ENCODE data around the gene NTF4. TPM values are rescaled to one million over a fixed set of nuclear protein-coding genes. Genes with fewer than 3 reads are reported as not detected.
"Not testable (repeated sequence)": the region's sequence is repeated elsewhere in the genome, so short reads cannot be mapped to it uniquely, and the experiment has no call there.

NTF4 gene
- total RNA-seq, 2 experiments from 2014 or later = not detected

GRCh38 chr19:49071860-49072547 is 7.4 kb upstream of the NTF4 start:
- Mint-ChIP-seq H3K27me3 (peaks cover 86% of the 10 kb centered on the region), H3K27ac (no peak overlapping the region), H3K9me3 (peaks cover 1% of the 10 kb centered on the region), H3K36me3 (peaks cover 2% of the 10 kb centered on the region), H3K4me1 (peaks cover 10% of the 10 kb centered on the region), H3K4me3 (no peak overlapping the region)
- no peak for DNase-seq

DNA sequence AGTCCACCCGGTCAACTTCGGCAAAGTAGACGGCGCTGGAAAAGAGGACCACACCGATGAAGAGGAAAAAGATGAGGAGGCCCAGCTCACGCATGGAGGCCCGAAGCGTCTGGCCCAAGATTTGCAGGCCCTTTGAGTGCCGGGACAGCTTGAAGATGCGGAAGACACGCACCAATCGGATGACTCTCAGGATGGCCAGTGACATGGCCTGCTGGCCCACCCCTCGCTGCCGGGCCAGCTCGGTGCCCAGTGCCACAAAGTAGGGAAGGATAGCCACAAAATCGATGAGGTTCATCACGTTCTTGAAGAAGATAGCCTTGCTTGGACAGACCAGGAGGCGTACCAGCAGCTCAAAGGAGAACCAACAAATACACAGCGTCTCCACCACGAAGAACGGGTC is 5.8 kb upstream of the NTF4 start:
- H3K27ac Mint-ChIP-seq = no peak overlapping the region

GRCh38 chr19:49069026-49069425 is 4.4 kb upstream of the NTF4 start:
- H3K4me1 Mint-ChIP-seq = peaks cover 10% of the 10 kb centered on the region
- peaks cover 89% of the 10 kb centered on the region for H3K27me3 Mint-ChIP-seq
- H3K27ac Mint-ChIP-seq = no peak overlapping the region
- peaks cover 2% of the 10 kb centered on the region for H3K36me3 Mint-ChIP-seq
- H3K4me3 Mint-ChIP-seq = no peak overlapping the region
- peaks cover 1% of the 10 kb centered on the region for H3K9me3 Mint-ChIP-seq
- DNase-seq = no peak

More for the DNA sequence above, 5.8 kb upstream of the NTF4 start:
- Mint-ChIP-seq H3K4me3 (no peak overlapping the region), H3K36me3 (peaks cover 2% of the 10 kb centered on the region), H3K4me1 (peaks cover 10% of the 10 kb centered on the region), H3K9me3 (peaks cover 1% of the 10 kb centered on the region), H3K27me3 (peaks cover 90% of the 10 kb centered on the region)
- no peak for DNase-seq

GRCh38 chr19:49067554-49067953 is 2.9 kb upstream of the NTF4 start:
- Mint-ChIP-seq H3K9me3 (no peaks in the 10 kb centered on the region), H3K4me3 (no peak overlapping the region), H3K36me3 (no peaks in the 10 kb centered on the region), H3K27ac (no peak overlapping the region), H3K27me3 (peaks cover 85% of the 10 kb centered on the region), H3K4me1 (no peaks in the 10 kb centered on the region)
- no peak for DNase-seq

DNA sequence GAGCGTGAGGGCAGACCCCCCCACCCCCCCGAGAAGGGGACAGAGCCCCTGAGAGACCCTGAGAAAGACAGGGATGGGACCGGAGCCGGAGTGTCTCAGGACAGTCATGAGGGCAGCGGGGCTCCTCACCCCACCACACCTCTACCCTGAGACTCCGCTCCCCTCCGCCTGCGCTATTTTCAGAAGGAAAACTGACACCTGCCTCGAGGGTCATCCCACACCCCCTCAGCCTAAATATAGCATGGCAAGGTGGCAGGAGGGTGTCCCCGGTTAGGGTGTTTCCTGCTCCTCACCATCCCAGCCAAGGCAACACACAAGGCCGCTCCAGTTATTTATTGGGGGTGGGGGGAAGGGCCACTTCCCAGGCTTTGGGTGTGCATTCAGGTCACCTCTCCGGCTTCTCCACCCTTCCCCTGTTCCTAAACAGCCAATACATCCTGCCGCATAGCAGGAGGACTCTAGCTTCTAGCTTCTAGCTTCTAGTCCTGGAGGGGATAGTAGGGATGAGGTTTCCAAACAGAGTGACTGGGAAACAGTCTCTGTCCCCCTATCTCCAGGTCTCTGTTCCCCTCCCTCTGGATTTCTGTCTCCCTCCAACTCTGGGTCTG is 1.4 kb upstream of the NTF4 start:
- no peaks in the 10 kb centered on the region for H3K36me3 Mint-ChIP-seq
- no peaks in the 10 kb centered on the region for H3K9me3 Mint-ChIP-seq
- H3K4me3 Mint-ChIP-seq = no peak overlapping the region
- no peak for DNase-seq
- H3K27me3 Mint-ChIP-seq = peaks cover 81% of the 10 kb centered on the region
- no peaks in the 10 kb centered on the region for H3K4me1 Mint-ChIP-seq
- no peak overlapping the region for H3K27ac Mint-ChIP-seq

DNA sequence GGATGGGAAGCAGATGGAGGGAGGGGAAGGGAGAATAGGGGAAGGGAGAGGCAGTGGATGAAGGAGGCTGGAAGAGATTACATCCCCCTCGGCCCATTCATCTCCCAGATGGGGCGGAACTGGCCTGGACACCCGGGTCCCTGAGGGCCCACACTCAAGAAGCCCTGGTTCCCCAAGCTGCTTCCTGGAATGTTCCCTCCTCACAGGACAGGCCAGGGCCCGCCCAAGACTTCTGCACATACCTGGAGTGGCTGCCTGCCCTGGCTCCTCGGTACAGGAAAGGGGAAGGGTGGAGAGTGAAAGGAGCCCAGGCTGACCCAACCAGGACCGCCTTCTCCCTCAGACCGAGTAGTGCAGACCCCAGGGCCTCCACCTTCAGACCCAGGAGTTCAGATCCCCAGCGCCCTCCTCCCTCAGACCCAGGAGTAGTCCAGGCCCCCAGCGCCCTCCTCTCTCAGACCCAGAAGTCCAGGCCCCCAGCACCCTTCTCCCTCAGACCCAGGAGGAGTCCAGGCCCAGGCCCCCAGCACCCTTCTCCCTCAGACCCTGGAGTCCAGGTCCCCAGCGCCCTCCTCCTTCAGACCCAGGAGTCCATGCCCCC is 489 bp downstream of the NTF4 start:
- Mint-ChIP-seq H3K9me3 (no peaks in the 10 kb centered on the region), H3K4me1 (no peaks in the 10 kb centered on the region), H3K4me3 (no peak overlapping the region), H3K36me3 (no peaks in the 10 kb centered on the region), H3K27me3 (peaks cover 84% of the 10 kb centered on the region), H3K27ac (no peak overlapping the region)
- DNase-seq = no peak

- H3K27ac Mint-ChIP-seq = no peak overlapping the region
- H3K4me3 Mint-ChIP-seq = no peak overlapping the region
- H3K4me1 Mint-ChIP-seq = peaks cover 12% of the 10 kb centered on the region
- H3K27me3 Mint-ChIP-seq = peaks cover 86% of the 10 kb centered on the region
- peak; percentile 31 for DNase-seq
- H3K9me3 Mint-ChIP-seq = no peaks in the 10 kb centered on the region
- H3K36me3 Mint-ChIP-seq = no peaks in the 10 kb centered on the region
Observed at GRCh38 chr19:49061445-49061844, 3.2 kb downstream of the NTF4 start.

- H3K27ac Mint-ChIP-seq = no peak overlapping the region
- no peak overlapping the region for H3K4me3 Mint-ChIP-seq
- peaks cover 85% of the 10 kb centered on the region for H3K27me3 Mint-ChIP-seq
Observed at GRCh38 chr19:49061000-49061399, 3.6 kb downstream of the NTF4 start.

GRCh38 chr19:49059053-49059452 is 5.6 kb downstream of the NTF4 start:
- Mint-ChIP-seq H3K36me3 (no peaks in the 10 kb centered on the region), H3K27me3 (peaks cover 69% of the 10 kb centered on the region), H3K4me1 (peaks cover 12% of the 10 kb centered on the region), H3K9me3 (no peaks in the 10 kb centered on the region), H3K4me3 (no peak overlapping the region), H3K27ac (no peak overlapping the region)
- no peak for DNase-seq

More at GRCh38 chr19:49061000-49061399, 3.6 kb downstream of the NTF4 start:
- Mint-ChIP-seq H3K36me3 (no peaks in the 10 kb centered on the region), H3K9me3 (no peaks in the 10 kb centered on the region), H3K4me1 (peaks cover 12% of the 10 kb centered on the region)
- DNase-seq = no peak

DNA sequence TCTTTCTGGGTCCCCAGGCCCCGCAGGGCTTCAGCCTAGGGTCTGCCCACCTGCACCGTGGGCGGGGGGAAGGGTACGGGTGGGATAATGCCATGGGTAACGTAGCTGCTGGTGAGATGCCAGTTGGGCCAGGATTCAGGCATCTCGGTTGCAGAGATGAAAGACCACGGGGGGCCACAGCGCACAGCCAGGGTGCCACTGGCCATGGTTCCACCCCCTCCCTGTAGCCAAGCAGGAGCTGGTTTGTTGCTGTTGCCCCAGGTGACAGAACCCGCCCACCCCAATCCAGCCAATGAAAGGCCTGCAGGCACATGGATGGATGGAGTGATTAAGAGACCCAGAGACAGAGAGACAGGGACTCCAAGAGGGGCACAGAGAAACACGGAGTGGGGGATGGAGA is 6.1 kb downstream of the NTF4 start:
- Mint-ChIP-seq H3K4me1 (peaks cover 12% of the 10 kb centered on the region), H3K27ac (no peak overlapping the region), H3K36me3 (no peaks in the 10 kb centered on the region), H3K9me3 (no peaks in the 10 kb centered on the region), H3K27me3 (peaks cover 64% of the 10 kb centered on the region), H3K4me3 (no peak overlapping the region)
- peak; percentile 46 for DNase-seq

DNA sequence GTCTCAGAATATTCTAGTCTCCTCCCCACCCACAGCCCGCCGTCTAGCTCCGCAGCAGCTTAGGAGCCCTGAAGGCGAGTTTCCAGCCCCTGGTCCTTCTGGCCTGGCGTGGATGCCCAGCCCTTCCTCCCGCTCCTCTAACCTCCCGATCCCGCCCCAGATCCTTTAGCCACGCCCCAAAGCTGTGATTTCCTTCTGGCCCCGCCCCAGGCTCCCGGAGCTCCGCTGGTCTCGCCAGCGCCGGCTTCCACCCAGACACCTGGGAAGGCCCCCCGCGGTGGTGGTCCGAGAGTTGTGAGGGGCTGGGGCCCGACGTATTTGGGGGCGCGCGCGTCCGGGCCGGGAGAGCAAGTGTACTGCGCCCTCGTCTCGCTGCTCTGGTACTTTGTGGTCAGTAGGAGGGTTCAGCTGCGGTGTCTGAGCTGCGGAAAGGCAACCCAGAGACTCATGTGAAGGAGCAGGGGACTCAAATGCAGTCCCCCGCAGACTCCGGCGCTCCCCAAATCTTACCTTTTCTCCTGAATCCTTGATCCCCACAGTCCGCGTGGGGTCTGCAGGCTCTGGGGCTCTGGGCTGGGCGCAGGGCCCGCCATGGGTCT is 6.9 kb downstream of the NTF4 start, which contains the start of gene CGB7:
CGB7 (minus strand) TSS at position 114 of the 599 bp plus-strand sequence. CDS start 2,374 bp downstream, outside the sequence.
- no peaks in the 10 kb centered on the region for H3K9me3 Mint-ChIP-seq
- H3K4me3 Mint-ChIP-seq = peak within 1 kb of the TSS; percentile 63
- no peak within 1 kb of the TSS for H3K27ac Mint-ChIP-seq
- H3K4me1 Mint-ChIP-seq = peaks cover 12% of the 10 kb centered on the region
- H3K36me3 Mint-ChIP-seq = no peaks in the 10 kb centered on the region
- peaks cover 59% of the 10 kb centered on the region for H3K27me3 Mint-ChIP-seq
- peak; percentile 28 for DNase-seq

DNA sequence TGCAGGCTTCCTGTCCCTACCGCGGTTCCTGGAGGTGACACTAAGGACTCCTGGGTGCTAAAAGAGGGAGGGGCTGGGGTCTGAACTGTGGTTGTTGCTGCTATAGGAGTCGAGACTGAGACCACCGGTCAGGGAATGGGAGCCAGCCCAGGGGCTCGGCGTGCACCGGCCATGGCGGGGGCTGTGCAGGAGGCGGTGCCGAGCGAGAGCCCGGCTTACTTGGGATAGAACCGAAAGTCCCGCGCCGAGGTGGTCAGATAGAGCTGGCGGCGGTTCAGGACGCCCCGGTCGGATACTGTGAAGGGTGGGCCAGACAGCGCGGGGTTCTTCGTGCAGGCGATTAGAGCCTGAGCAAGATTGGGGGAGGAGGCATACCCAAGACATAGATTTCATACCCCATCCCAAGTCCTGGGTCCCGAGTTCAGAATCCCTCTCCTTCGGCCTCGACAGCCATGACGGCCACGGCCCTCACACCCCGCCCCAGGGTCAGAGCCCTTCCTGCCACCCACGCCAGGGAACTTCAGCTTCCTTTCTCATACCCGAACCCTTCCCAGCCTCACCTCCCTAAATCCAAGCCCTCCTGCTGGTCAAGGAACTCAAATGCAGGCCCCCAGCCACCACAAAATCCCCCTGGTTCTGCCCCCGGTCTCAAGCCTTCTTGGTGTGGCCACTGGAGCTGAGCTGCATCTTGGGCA is 7.6 kb downstream of the NTF4 start:
- H3K9me3 Mint-ChIP-seq, DNase-seq, H3K27ac Mint-ChIP-seq, H3K36me3 Mint-ChIP-seq: not testable (repeated sequence)
- H3K27me3 Mint-ChIP-seq = peaks cover 57% of the 10 kb centered on the region
- H3K4me1 Mint-ChIP-seq = peaks cover 12% of the 10 kb centered on the region
- H3K4me3 Mint-ChIP-seq = peak overlapping the region; percentile 63

- no peaks in the 10 kb centered on the region for H3K36me3 Mint-ChIP-seq
- peak overlapping the region; percentile 63 for H3K4me3 Mint-ChIP-seq
- peak; percentile 66 for DNase-seq
- H3K4me1 Mint-ChIP-seq = peaks cover 12% of the 10 kb centered on the region
- peaks cover 51% of the 10 kb centered on the region for H3K27me3 Mint-ChIP-seq
- H3K27ac Mint-ChIP-seq = no peak overlapping the region
- H3K9me3 Mint-ChIP-seq = no peaks in the 10 kb centered on the region
Observed at GRCh38 chr19:49056101-49056901, 8.3 kb downstream of the NTF4 start.

DNA sequence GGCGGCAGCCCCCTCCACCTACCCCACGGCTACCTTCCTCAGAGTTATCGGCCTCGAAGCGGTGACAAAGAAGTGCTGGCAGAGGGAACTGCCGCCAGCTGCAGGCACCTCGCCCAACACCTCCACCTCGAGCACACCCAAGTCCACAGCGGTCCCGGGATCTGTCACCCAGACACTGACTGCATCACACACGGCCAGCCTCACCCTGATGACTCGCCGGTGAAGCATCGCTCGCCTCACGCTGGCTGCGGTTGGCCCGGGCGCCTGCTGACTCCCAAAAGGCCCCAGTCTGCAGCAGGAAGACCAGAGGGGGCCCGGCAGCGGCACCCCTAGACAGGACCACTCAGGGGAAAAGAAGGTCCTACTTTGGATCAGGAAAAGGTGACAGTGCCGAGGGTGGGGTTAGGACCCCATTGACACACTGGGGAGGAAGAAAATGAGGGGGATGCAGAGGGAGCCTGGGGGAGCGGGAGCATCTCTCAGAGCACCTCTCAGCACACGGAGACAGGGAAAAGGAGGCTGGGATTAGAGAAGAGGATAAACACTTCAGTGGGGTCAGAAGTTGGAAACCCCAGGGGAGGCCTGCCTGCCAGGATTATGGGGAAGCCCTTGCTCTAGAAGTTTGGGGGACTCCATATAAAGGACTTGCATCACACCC is 14.1 kb downstream of the NTF4 start:
- not testable (repeated sequence) for H3K27me3 Mint-ChIP-seq, H3K27ac Mint-ChIP-seq, H3K4me3 Mint-ChIP-seq, H3K4me1 Mint-ChIP-seq, H3K36me3 Mint-ChIP-seq, H3K9me3 Mint-ChIP-seq, DNase-seq

All from activated naive CD8-positive, alpha-beta T cell treated with anti-CD3 and anti-CD28 coated beads for 36 hours (primary cell).